ENCODE results near the gene GNRHR. TPM values are rescaled to one million over a fixed set of nuclear protein-coding genes. Genes with fewer than 3 reads are reported as not detected.

Gene GNRHR
- polyA plus RNA-seq, 1 of the 3 experiments (the other 2 are of a cell fraction) = 0.02 TPM

- TF ChIP-seq USF1 (IDR thresholded peaks at IDR 0.05; ENCODE audit: borderline replicate concordance, low read depth) = no peak
- TF ChIP-seq TEAD4 (IDR thresholded peaks at IDR 0.05; ENCODE audit: borderline replicate concordance, insufficient read depth) = no peak
- TF ChIP-seq PBX3 (IDR thresholded peaks at IDR 0.05) = no peak
- no peak for TF ChIP-seq GABPA (IDR thresholded peaks at IDR 0.05; ENCODE audit: low read depth)
- TF ChIP-seq TCF12 (IDR thresholded peaks at IDR 0.05) = no peak
- no peak for TF ChIP-seq MAX (IDR thresholded peaks at IDR 0.05; ENCODE audit: low read depth)
Measured at GRCh38 chr4:67691328-67691727, 62.9 kb downstream of the GNRHR start (continued).

Small RNA genes within 50 kb of the gene (small RNA-seq; reads per million reads assigned to genes)
- gene RF00091 = 0 reads per million in 7 experiments

Other genes starting within 250 kb of the GNRHR start
- 2.2 and 2.8 TPM in 2 replicates for gene CENPC, start 208.9 kb downstream of the GNRHR start, polyA plus RNA-seq (2012; rRNA removed)
- gene STAP1, start 195.7 kb downstream of the GNRHR start, polyA plus RNA-seq (2012; rRNA removed) = not detected in 2 replicates
- 50.6 and 51.0 TPM in 2 replicates for gene UBA6, start 53.2 kb downstream of the GNRHR start, polyA plus RNA-seq (2012; rRNA removed)
- 0.02 TPM in 1 of 2 replicates, not detected in the other for gene TMPRSS11D, start 129.6 kb upstream of the GNRHR start, polyA plus RNA-seq (2012; rRNA removed)
- not detected in 2 replicates for gene TMPRSS11A, start 209.1 kb upstream of the GNRHR start, polyA plus RNA-seq (2012; rRNA removed)

Measured in SK-N-SH (cell line).